Motor neuron (in vitro differentiated cells): ENCODE results near the gene PYGO2. TPM values are rescaled to one million over a fixed set of nuclear protein-coding genes. Genes with fewer than 3 reads are reported as not detected.

ENCODE experiments used
- ATAC-seq, 8 experiments: fragments of 200-7000 bp; cut with Tn5 transposase; replicated peaks in 6 of 8; 2 replicates each; pipeline ENCODE4 v1.8.0; 2021; ENCODE audit warnings: mild to moderate bottlenecking in 8 of 8, moderate library complexity in 8 of 8
- H3K27ac ChIP-seq, 2 donors: fragments of 250-450 bp; sonication (Bioruptor Pico); 2 replicates each; pipeline ENCODE4 v1.9.0; 2021; ENCODE audit warnings: antibody characterized with exemption in 2 of 2, mild to moderate bottlenecking in 2 of 2, moderate library complexity in 1 of 2
- H3K4me1 ChIP-seq, 2 donors: fragments of 250-450 bp; sonication (Bioruptor Pico); replicated peaks in 1 of 2; 2 replicates each; pipeline ENCODE4 v1.6.1; 2021; ENCODE audit warnings: antibody characterized with exemption in 2 of 2, mild to moderate bottlenecking in 2 of 2, moderate library complexity in 1 of 2
- H3K4me3 ChIP-seq, 5 donors: fragments of 250-450 bp; sonication (Bioruptor Pico); 2 replicates each; pipeline ENCODE4 v1.9.0; 2021; ENCODE audit warnings: antibody characterized with exemption in 5 of 5, mild to moderate bottlenecking in 5 of 5, moderate library complexity in 4 of 5
- WGBS, 10 experiments: fragments of 450-650 bp; shearing (Covaris generic); methylation state at CpG; one replicate each; pipeline ENCODE4 v1.0.0; 2022; 5-methylcytosine and 5-hydroxymethylcytosine counted together
- in situ Hi-C, 9 experiments: fragments of 400-800 bp; cut with MboI; loops; one replicate each; pipeline ENCODE4 v1.15.0; 2021; ENCODE audit warnings: low sequenced_read_pairs in 9 of 9, low pct_unique_long_range_greater_than_20kb in 2 of 9; ENCODE audit not compliant: unreplicated experiment in 9 of 9
- total RNA-seq, 8 experiments: library from RNA; unstranded; fragments of 300-600 nt; gene quantifications; 2 replicates each; pipeline versions ENCODE4 v1.2.3 to v1.2.4, GENCODE V29; 2022

Gene PYGO2
- total RNA-seq, 8 experiments from 2014 or later = 14.4 to 49.9 (median 26.5) TPM

DNA sequence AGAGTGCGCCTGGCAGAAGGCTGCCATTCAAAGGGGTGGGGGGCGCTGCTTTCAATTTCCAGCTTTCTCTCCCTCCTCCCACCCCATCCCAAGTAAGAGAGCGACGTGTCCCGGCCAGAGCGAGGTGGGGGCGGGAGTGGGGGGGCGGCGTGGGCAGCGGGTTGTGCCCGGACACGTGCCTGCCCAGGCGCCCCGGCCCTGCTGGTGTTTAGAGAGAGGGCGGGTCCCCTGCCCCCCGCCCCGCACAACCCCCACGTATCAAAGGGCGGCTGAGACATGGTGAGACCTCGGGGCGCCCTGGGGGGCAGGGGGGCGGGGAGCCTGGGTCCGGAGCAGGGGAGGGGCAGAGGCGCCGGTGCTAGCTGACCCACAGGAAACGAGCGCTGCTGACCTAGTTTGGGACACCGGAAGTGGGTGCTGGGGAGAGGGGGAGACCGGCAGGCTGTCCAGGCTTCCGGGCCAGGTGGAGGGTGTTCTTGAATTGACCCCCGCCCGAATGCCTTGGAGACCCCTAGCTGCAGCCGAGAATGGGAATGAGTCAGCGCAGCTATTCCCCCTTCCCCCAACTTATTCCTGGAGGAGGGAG is 42.3 kb upstream of the PYGO2 start:
- H3K4me3 ChIP-seq = peak overlapping the region; percentile 44 to 70 (median 54)
- in situ Hi-C loops = no loop called here
- 0 to 2% methylated on average over 5 to 8 of the region's 34 CpGs; no CpG with 5 or more reads in 8 of the 10 experiments for WGBS, 10 experiments
- ATAC-seq = peak in 7 of 8 experiments; percentile 0 to 21 (median 6)
- H3K27ac ChIP-seq = peak overlapping the region; percentile 91 to 93
- peaks cover 20 to 29% of the 10 kb centered on the region in 2 donors for H3K4me1 ChIP-seq

DNA sequence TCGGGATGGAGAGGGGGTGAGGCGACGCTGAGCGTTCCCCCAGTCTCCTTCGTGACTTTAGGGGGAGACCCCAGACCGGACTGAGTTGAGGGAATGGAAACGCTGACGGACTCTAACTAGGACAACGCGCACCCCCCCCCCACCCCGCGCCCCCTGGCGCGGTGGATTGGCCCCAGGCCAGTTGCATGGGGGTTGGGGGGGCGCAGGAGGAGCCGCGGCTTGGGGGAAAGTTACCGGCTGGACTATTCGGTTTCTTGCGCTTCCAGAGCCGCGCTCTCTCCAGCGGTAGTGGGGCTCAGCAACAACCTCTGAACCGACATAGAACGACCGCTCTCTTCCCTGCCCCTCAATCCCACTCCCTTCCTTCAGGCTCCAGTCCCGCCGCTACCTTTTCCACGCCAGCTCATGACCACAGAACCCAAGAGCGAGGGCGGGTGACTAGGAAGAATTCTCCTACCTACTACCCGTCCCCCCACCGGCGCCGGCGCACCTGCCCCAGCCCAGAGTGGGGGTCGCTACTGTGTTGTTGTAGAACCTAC is 41.7 kb upstream of the PYGO2 start:
- H3K27ac ChIP-seq = peak overlapping the region; percentile 91 to 93
- peaks cover 19 to 26% of the 10 kb centered on the region in 2 donors for H3K4me1 ChIP-seq
- in situ Hi-C loops = no loop called here
- peak overlapping the region; percentile 44 to 70 (median 54) for H3K4me3 ChIP-seq
- 0 to 3% (median 0%) methylated on average over 1 to 9 of the region's 37 CpGs; no CpG with 5 or more reads in 7 of the 10 experiments for WGBS, 10 experiments
- ATAC-seq = no peak

DNA sequence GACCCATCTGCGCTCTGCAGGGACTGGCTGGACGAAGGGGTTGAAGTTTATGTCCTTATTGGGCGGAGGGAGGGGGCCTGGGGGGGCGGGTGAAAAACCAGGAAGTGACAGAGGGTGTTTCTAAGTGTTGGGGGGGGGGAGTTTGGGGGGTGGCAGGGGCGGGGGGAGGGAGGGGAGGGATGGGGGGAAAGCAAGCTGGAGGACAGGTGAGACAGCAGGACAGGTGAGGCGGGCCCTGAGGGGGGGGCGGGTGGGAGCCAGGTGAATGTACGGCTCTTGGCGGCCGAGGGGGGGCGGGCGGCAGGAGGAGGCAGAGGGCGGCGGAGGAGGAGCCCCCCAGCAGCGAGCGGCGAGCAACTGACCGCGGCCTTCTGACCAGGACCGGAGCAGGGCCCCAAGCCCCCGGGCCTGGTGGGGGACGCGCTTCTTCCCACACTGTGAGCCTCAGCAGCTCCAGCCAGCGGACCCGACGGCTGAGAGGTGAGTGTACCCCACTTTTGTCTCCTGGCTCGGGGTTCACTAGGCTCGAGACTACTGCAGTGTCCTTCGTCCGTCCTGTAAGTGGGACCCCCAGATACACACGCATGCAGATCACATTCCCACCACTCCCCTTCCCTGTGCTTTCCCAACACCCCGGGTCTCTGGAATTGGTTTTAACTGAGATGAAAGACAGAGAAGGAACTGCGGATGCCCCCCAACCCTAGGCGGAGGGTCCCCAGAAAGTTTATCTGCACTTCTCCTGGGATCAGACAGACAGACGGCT is 41.1 kb upstream of the PYGO2 start, which contains the start of gene ZBTB7B:
Gene ZBTB7B, plus strand, starts transcription at position 339 of the 763 bp plus-strand sequence. CDS start 11,859 bp downstream, outside the sequence.
- in situ Hi-C loops = no loop called here
- H3K4me3 ChIP-seq = peak within 1 kb of the TSS; percentile 49 to 74 (median 56)
- H3K4me1 ChIP-seq = peaks cover 16 to 24% of the 10 kb centered on the region in 2 donors
- peak in 4 of 8 experiments; percentile 0 to 6 (median 3) for ATAC-seq
- peak within 1 kb of the TSS; percentile 91 to 93 for H3K27ac ChIP-seq
- 0 to 6% (median 4%) methylated on average over 1 to 11 of the region's 35 CpGs; no CpG with 5 or more reads in 6 of the 10 experiments for WGBS, 10 experiments

DNA sequence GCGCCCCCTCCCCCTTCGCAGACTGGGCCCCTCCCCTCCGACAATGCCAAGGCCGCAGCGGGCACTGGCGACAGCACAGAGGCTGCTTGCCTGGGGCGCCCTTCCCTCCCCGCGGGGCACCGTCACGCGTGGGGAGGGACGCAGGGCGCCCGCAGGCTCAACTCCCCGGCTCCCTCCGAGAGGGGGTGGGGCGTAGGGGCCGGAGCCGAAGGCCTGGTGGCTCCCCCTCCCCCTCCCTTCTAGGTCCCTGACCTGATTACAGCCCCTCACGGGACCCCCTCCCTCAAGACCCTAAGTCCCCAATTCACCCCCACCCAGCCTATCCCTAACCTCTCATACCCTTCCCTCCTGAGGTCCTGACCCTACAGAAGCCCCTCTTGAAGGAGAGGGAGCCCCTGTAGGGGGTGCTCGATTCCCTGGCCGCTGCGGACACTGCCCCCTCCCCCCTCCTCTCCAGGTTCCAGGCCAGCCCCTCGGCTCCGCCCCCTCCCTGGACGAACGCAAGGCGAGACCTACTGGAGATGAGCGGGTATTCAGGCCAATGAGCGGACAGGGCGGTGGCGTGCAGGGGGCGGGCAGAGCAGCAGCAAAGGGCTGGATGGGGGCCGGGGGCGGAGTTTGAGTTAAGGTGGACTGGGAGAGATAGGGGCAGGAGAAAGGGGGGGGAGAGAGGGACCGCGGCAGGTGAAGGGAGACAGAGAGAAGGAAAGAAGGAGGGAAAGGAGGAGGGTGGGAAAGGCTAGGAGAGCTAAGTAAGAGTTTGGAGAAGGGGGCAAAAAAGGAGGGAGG is 40.3 kb upstream of the PYGO2 start:
- in situ Hi-C loops = no loop called here
- Histone ChIP-seq H3K4me3 (peak overlapping the region; percentile 49 to 74 (median 56)), H3K4me1 (peaks cover 16 to 24% of the 10 kb centered on the region in 2 donors), H3K27ac (peak overlapping the region; percentile 86 to 87)
- ATAC-seq = peak; percentile 65 to 76 (median 68)
- 0% methylated on average over 5 of the region's 38 CpGs; no CpG with 5 or more reads in 9 of the 10 experiments for WGBS, 10 experiments

DNA sequence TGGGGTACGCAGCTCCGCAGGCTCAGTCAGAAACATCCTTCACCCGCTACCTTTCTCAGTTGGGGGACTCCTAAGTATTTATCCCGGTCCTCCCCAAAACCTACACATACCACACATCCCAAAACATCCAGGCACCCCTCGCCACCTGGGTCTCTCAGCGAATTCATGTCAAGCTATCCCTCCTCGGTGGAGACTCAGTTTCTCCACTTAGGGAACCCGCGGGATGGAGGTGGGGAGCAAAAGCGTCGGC is 39.8 kb upstream of the PYGO2 start:
- ATAC-seq = peak in 1 of 8 experiments; percentile 6
- 0% methylated on average over 2 of the region's 11 CpGs; no CpG with 5 or more reads in 8 of the 10 experiments for WGBS, 10 experiments
- in situ Hi-C loops = no loop called here
- Histone ChIP-seq H3K4me3 (peak overlapping the region; percentile 49 to 74 (median 56)), H3K4me1 (peaks cover 16 to 24% of the 10 kb centered on the region in 2 donors), H3K27ac (peak overlapping the region; percentile 86 to 87)

DNA sequence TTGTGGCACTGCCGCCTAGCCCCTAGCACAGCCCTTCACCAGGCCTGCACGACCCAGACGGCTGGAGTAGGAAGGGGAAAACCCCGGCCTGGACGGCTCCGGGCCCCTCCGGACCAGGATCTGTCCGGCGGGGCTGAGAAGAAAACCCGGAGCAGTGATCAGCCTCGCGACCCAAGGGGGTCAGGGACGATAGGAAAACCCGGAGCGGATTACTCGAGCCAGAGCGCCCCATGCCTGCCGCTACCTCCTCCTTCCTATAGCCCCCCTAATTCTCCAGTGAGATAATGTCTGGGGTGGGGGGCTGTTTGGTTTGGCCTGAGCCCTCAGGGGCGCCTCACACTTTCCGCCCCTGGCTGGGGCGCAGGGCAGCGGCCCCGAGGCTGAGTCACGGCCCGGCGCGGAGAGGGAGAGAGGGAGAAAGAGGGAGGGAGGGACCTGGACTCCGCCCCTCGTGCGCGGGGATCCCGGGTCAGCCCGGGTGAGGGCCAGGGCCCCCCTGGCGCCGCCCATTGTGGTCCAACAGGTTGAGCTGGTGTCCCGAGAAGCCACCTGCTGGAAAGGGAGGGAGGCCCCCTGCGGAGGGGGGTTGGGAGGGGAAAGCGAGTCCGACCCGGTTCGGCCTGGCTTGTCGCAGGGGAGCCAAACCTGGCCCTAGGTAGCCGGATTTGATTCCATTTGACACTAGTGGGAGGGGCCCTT is 39.3 kb upstream of the PYGO2 start:
- WGBS, 10 experiments = 0% methylated on average over 3 to 13 of the region's 43 CpGs; no CpG with 5 or more reads in 6 of the 10 experiments
- peak; percentile 41 to 62 (median 56) for ATAC-seq
- Histone ChIP-seq H3K4me3 (peak overlapping the region; percentile 49 to 74 (median 56)), H3K4me1 (peaks cover 16 to 24% of the 10 kb centered on the region in 2 donors), H3K27ac (peak overlapping the region; percentile 86 to 87)
- in situ Hi-C loops = no loop called here

DNA sequence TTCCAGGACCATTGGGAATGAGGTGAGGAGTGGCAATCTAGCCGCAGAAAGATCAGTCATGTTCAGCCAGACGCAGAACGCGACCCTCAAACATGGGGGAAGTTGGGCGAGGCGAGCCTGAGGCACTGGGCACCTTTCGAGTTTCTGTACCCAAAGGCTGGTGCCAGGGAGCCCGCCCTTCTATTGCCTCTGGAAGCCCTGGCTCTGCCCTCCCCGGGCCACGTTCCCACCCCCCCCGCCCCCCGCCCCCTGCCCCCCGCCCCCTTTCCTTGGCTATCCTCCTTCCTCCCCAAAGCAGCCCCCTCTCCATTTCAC is 38.8 kb upstream of the PYGO2 start:
- 0% methylated on average over 1 to 4 of the region's 13 CpGs; no CpG with 5 or more reads in 7 of the 10 experiments for WGBS, 10 experiments
- ATAC-seq = no peak
- Histone ChIP-seq H3K27ac (peak overlapping the region; percentile 86 to 87), H3K4me1 (peaks cover 19 to 22% of the 10 kb centered on the region in 2 donors), H3K4me3 (peak overlapping the region; percentile 49 to 74 (median 56))
- in situ Hi-C loops = no loop called here

DNA sequence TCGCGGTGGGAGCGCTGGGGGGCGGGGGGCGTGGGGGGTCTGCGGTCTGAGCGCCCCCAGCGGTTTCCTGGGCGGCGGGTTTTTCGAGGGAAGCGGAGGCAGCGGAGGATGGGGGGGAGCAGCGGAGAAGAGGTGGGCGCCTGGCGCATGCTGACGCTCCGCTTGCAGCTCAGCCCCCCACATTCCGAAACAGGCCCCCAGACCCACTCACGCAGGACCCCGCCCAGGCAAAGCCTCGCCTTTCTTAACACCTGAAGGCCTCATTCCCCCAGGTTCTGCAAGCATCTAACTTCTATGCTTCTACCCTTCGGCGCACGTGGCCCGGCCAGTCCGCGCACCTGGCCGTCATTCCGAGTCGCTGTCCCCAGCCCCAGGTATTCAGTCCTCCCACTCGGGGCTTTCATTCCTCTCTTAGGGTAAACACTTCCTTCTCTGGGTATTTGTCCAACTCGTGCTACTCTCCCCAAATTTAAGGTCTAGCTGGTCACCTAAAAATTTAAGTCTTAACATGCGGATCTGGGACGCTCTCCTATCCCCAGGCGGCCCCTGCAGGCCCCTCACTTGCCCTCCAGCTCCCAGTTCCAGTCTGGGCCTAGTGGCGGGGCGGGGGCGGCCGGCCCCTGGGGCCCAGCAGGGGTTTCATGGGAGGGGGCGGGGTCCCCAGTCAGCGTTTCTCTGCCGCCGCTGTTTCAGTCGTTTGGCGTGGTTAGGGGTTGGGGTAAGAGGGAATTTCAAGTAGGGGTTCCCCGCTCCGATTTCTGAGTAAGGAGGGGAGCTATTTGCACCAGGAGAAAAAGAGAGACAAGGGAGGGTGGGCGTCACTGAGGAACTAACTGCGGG is 38.2 kb upstream of the PYGO2 start:
- H3K27ac ChIP-seq = peak overlapping the region; percentile 86 to 87
- peak overlapping the region; percentile 49 to 74 (median 56) for H3K4me3 ChIP-seq
- in situ Hi-C loops = no loop called here
- H3K4me1 ChIP-seq = peaks cover 16% of the 10 kb centered on the region in 2 donors
- no peak for ATAC-seq
- 0 to 6% (median 0%) methylated on average over 1 to 16 of the region's 50 CpGs; no CpG with 5 or more reads in 4 of the 10 experiments for WGBS, 10 experiments

DNA sequence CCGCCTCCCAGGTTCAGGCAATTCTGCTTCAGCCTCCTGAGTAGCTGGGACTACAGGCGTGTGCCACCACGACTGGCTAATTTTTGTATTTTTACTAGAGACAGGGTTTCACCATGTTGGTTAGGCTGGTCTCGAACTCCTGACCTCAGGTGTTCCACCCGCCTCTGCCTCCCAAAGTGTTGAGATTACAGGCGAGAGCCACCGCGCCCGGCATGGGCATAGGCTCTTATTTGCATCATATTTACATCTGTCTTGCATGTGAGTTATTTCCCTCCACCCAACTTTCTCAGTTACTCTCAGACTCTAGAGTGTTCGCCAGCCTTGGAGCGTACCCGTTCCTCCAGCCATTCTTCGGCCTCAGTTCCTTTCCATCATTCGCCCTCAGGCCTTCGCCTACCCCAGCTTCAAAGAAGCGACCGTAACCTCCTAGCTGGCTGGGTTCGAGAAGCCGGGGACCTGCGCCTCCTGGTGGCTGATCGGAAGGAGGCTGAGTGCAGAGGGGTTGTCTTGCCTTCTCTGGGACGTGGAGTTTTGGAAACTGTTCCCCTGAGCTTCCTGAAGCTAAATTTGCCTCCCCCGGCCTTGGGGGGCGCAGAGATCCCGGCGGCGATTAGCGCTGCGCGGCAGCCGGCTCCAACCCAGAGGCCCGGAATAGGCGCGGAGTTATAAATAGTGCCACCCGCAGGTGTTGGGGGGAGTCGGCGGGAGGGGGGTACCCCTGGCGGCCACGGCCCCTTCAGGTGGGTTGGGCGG is 37.4 kb upstream of the PYGO2 start:
- in situ Hi-C loops = no loop called here
- Histone ChIP-seq H3K4me3 (peak overlapping the region; percentile 49 to 74 (median 56)), H3K27ac (peak overlapping the region in 1 of 2 donors; percentile 87), H3K4me1 (peaks cover 8 to 9% of the 10 kb centered on the region in 2 donors)
- WGBS, 10 experiments = 0 to 43% (median 12%) methylated on average over 2 to 20 of the region's 40 CpGs; no CpG with 5 or more reads in 4 of the 10 experiments
- ATAC-seq = peak in 3 of 8 experiments; percentile 5 to 14 (median 8)

DNA sequence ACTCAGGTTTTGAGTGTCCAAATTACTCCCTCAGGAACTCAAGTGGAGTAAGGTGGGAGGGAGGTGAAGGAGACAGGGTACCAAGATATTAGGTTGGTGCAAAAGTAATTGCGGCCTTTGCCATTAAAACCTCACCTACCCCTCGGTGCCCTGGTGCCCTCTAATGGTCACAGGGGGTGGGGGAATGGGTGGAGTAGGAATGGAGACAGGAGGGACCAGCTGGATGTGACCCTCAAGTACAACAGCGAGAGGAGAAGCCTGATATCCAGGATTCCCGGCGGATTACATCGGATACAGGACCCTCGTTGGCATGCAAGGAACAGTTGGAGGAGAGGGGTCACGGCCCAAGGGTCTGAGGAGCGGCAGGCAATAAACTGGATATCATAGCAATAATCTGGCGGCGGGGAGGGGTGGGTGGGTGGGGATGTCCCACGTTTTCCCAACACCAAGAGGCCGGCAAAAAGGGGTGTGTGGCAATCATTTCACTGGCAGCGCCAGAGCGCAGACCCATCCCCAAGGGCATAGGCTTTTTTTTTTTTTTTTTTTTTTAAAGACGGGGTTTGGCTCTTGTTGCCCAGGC is 36.7 kb upstream of the PYGO2 start:
- Histone ChIP-seq H3K27ac (no peak overlapping the region), H3K4me3 (no peak overlapping the region)
- in situ Hi-C loops = no loop called here

More for the DNA sequence above, 36.7 kb upstream of the PYGO2 start:
- peaks cover 12 to 15% of the 10 kb centered on the region in 2 donors for H3K4me1 ChIP-seq
- 80 to 100% (median 90%) methylated on average over 1 to 8 of the region's 16 CpGs; no CpG with 5 or more reads in 5 of the 10 experiments for whole genome bisulfite sequencing, 10 experiments
- no peak for ATAC-seq
